NCI-H1105 treated with DMSO at 0.1 percent for 48 hours (cell line): Measurements from ENCODE around the gene POLR3H.

Source experiments
- DNase-seq: peaks from one replicate; lab custom pipeline; 2025; lab: John Stamatoyannopoulos, UW

POLR3H gene

GRCh38 chr22:41516462-41516861 lies 27.8 kb downstream of the POLR3H start:
- DNase-seq = no peak

DNA sequence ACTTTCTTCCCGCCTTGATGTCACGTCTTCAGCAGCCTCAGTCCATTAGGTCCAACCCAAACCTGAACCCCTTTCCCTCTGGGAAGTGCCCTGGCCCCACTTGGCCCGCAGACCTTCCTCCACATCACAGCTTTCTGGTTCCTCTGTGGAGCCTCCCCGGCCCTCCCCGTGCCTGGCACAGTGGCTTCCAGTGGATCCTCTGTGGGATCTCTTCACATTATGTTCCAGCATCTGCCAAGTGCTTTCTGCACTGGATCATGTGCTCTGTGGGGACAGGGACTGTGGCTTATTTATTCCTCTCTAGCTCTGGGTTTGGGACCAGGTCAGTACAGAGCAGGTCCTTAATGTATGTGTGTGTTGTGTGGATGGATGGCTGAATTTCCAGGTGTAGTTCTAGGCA lies 30.9 kb downstream of the POLR3H start:
- DNase-seq = no peak

- DNase-seq = no peak
Measured at GRCh38 chr22:41512421-41513194, 31.7 kb downstream of the POLR3H start.

- DNase-seq = no peak
Measured at GRCh38 chr22:41511521-41511968, 32.7 kb downstream of the POLR3H start.

GRCh38 chr22:41508770-41509170 lies 35.5 kb downstream of the POLR3H start:
- no peak for DNase-seq

DNA sequence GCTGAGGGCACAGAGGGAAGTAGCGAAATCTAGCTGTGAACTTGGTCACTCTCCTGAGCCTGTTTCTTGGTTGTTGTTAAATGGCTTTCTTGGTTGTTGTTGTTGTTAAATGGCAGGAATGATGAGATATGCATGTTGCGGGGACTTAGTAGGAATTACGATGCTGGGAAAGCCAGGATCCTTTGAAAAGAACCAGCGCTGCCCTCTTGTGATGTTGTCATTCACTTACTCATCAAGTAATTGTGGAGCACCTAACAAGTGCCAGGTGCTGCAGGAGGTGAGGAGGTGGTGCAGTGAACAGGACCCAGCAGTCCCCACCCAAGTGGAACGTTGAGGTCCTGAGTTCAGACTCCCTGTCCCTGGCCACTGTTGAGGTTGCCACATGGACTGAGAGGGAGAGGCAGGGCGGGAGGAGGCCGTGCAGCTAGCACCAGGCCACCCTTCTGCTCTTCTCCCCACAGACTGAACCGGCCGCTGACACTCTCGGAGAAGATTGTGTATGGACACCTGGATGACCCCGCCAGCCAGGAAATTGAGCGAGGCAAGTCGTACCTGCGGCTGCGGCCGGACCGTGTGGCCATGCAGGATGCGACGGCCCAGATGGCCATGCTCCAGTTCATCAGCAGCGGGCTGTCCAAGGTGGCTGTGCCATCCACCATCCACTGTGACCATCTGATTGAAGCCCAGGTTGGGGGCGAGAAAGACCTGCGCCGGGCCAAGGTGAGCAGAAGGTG lies 36.8 kb downstream of the POLR3H start:
- DNase-seq = no peak

- DNase-seq = no peak
Measured at GRCh38 chr22:41505511-41506220, 38.6 kb downstream of the POLR3H start.

GRCh38 chr22:41504816-41505215 lies 39.5 kb downstream of the POLR3H start:
- DNase-seq = no peak

- DNase-seq = no peak
Measured at GRCh38 chr22:41504397-41504796, 39.9 kb downstream of the POLR3H start.

- DNase-seq = no peak
Measured at GRCh38 chr22:41501209-41501608, 43.1 kb downstream of the POLR3H start.

DNA sequence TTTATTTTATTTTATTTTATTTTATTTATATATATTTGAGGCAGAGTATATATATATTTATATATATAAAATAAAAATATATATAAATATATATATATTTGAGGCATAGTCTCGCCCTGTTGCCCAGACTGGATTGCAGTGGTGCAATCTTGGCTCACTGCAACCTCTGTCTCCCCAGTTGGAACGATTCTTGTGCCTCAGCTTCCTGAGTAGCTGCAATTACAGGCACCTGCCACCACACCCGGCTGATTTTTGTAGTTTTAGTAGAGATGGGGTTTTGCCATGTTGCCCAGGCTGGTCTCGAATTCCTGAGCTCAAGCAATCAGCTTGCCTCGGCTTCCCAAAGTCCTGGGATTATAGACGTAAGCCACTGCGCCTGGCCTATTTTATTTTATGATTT lies 44.0 kb downstream of the POLR3H start:
- no peak for DNase-seq

DNA sequence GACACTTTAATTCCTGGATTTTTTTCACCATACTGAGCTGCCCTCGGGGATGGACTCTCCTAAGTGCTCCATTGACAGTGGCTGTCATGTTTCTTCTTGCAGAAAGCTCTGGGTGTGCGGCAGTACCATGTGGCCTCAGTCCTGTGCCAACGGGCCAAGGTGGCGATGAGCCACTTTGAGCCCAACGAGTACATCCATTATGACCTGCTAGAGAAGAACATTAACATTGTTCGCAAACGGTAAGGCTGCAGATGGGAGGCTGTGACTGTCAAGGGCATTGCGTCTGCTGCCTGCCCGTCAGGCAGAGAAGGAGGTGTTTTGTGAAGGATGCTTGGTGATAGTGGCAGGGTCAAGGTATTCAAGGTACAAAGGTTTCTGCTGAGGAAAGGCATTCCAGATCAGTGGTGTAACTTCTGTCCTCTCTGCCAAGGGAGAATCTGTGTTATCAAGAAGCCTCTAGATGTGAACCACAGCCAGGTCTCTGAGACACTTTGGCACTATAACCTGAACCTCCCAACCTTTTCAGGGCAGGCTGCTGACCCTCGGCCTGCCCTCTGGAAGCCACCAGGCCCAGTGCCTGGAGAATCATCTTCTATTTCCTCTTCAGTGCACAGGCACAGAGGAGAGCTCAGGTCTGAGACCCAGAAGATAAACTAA lies 44.5 kb downstream of the POLR3H start:
- DNase-seq = no peak

GRCh38 chr22:41498303-41498835 lies 45.9 kb downstream of the POLR3H start:
- DNase-seq = no peak

- DNase-seq = no peak
Measured at GRCh38 chr22:41491374-41492100, 52.7 kb downstream of the POLR3H start.

DNA sequence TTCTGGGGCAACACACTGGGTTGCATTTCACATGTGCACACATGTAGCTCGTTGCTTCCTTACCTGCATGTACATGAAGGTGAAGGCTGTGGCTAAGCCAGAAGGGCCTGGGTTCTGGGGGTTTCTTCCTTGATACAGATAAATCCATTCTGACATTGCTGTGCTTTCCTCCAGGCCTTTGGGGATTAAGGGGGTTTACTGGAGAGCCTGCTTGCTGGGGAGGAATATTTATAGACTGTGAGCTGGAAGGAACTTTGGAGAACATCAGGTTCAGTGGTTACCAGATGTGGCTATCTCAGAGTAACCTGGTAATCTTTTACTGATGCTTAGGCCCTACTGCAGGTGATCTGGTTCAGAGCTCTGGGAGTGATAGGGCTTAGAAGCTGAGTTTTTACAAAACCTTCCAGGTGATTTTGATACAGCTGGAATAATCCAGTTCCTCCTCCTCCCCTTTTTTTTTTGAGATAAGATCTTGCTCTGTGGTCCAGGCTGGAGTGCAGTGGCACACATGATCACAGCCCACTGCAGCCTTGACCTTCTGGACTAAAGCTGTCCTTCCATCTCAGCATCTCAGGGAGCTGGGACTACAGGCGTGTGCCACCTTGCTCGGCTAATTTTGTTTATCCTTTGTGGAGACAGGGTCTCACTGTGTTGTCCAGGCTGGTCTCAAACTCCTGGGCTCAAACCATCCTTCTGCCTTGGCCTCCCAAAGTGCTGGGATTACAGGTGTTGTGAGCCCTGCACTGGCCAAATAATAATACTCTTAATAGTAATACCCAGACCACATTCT lies 55.5 kb downstream of the POLR3H start:
- no peak for DNase-seq

DNA sequence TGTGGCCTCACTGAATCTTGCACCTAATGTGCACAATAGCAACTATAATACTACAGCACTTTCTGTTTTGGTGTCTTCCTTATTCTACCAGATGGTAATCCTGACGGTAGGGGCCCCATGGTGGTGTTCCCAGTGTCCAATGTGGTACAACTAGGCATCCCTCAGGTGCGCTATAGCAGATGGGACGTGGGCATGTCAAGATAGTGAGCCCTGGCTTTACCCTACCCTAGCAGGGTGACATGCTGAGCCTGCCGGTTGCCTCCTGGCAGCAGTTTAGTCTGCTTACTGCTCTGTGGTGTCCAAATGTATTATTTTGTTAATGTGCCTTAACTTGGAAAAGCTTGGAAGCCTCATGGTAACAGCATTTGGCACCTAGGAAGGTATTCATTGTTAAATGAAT lies 56.2 kb downstream of the POLR3H start:
- DNase-seq = no peak

GRCh38 chr22:41487037-41487935 lies 57.0 kb downstream of the POLR3H start:
- DNase-seq = no peak

DNA sequence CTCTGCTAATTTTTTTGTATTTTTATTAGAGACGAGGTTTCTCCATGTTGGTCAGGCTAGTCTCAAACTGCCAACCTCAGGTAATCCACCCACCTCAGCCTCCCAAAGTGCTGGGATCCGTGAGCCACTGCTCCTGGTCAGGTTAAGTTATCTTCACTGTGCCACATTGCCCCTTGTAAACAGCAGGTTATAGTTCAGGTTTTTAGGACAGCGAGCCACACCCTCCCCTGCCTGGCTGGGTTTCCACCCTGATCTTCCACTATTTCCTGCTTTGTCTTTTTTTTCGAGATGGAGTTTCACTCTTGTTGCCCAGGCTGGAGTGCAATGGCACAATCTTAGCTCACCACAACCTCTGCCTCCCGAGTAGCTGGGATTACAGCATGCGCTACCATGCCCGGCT lies 59.2 kb downstream of the POLR3H start:
- DNase-seq = no peak

GRCh38 chr22:41482319-41482935 lies 61.8 kb downstream of the POLR3H start:
- no peak for DNase-seq
